HTERT RPE-1 (cell line): ENCODE measurements around the gene NADK2.

Source experiments
- in situ Hi-C: fragments of 300-500 bp; cut with MboI; formaldehyde crosslinking; loops from 4 replicates; pipeline ENCODE4 v1.14.3; 2020; ENCODE audit warnings: low sequenced_read_pairs

The NADK2 gene

DNA sequence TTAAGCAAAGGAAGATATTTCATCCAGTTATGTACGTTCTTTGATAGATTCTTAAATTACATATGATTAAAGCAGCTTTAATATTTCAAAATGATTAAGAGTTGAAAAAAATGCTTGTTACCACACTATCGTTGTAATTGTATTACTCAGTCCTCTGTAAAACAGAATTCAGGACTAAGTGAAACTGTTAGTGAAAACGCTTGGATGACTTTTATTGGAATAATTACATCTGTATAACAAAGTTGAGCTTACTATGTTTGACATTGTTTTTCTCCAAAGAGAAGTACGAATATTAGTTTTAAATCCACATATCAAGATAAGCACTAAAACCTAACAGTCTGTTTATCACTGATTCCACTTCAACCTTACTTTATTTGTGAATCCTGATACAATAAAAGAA is 8.7 kb upstream of the NADK2 start:
- in situ Hi-C loops, result no loop called here

DNA sequence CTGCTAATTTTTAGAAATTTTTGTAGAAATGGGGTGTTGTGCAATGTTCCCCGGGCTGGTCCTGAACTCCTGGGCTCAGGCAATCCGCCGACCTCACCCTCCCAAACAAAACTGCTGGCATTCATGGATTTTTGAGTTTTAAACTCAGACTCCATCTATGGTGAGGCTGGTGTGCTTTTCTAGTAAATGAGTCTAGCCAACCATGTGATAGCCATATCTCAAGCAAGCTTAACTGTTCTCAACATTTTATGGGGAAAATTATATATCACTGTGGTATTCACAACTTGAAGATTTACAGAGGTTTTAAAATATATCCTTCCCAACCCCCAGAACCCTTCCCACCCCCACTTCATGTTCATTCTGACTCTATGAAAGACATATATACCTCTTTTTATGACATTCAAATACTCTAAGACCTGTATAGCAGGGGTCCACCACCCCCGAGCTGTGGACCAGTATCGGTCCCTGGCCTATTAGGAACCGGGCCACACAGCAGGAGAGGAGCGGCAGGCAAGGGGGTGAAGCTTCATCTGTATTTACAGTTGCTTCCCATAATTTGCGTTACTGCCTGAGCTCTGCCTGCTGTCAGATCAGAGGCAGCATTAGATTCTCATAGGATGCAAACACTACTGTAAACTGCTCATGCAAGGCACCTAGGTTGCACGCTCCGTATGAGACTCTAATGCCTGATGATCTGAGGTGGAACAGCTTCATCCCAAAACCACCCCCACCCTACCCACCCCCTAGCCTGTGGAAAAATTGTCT is 4.5 kb upstream of the NADK2 start:
- in situ Hi-C loops, result no loop called here

DNA sequence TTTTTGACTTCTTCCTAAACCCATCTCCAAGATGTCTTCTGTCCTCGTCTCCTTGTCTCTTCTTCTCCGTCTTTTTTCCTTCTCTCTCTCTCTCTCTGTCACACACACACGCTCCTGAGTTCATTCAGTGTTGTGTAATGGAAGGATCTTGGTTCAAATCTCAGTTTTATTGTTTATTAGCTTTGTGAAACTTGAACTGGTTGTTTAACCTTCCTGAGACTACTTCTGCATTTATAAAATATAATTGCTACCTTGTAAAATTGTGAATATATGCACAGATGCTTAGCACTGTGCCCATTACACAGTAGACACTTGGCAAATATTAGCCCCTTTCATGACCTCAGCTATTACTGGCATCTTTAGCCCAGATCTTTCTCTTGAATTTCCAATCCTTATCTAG is 2.4 kb upstream of the NADK2 start:
- in situ Hi-C loops, result no loop called here

DNA sequence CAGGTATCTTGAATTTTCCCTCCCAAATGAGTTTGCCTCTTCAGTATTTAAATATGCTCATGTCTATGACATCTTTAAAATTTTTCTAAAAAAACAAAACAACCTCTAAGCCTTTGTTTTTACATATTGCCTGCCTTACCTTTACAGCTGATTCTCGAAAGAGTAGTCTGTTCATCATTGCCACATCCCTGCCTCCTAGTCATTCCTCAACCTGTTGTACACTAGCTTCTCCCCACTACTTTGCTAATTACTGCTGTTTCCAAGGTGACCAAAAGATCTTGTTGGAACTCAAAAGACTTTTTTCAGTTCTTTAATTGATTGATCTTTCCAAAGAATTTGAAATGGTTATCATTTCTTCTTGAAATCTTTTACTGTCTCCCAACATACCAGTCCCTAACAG is 1.9 kb upstream of the NADK2 start:
- in situ Hi-C loops, result no loop called here

DNA sequence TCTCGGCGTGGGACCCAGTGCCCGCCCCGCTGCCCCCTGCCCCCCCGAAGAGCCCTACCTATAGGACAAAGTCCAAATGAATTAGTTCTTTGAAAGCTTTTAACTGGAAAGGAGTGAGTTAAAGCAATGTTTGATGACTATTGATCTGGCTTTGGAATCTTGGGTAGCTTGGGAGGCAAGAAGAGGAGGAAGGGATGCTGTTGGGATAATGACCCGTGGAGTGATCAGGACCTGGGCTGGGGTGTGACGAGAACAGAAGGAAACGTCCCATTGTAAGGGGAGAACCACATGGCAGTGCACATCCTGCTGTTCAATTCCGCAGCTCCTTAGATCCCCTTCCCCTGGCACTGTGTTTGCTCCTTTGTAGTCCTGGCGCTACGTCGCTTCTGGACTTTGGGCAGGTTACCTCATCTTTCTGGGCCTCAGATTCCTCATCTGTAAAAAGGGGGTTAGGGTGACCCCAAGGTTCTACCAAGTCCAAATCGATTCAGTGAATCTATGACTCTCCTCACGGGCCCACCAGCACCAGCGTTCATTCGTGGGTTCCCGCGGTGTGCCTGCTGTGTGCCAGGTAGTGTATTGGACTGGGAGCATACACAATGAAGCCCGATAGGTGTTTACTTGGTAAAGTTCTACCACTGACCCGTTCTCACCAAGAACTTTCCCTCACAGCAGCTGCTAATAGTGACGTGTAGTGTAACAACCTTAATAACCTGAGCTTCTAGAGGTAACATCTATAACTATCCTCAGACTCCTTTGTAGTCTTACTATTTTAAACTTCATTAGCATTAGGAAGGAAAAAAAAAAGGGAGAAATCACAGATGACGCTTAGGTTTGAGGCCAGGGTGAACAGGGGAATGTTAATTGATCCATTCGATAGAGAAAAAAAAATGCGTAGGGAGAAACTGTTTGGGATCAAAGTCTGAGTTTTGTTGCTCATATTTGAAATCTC is 1.1 kb upstream of the NADK2 start:
- in situ Hi-C loops, result no loop called here

DNA sequence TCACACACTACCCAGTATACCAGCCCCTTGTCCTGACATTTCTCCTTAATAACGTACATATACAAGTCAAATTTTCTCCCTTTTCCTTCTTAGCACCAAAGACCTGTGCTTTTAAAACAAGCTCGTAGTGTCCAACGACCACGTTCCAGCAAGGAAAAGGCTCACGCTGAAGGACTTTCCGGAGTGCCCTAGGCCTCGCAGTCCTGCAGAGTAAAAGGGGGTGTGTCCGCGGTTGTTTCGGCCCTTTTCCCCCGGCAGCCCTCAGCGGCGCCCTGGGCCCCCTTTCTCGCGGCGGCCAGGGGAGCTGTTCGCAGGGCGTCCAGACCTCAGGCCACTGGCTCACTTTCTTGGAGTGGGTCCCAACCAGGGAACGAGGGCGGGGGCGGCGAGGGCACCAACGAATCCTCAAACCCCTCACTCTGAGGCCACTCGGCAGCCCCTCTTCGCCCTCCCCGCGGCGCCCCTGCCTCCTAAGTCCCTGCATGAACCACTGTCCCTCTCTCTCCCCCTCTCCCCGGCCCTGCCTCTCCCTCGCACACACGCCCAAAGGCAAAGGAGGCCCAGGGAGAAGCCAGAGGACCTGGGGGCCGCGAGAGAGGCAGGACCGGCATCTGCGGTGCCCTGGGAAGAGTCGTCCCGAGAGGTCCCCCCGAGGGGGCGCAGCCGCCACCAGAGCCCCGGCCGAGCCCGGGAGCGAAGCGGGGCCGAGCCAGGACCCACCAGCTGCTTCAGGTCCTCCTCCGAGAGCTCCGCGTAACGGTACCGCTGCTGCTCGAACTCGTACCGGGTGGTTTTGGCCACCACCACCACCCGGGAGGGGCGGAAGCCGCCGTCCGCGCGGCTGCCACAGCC is 720 bp downstream of the NADK2 start:
- in situ Hi-C loops, result no loop called here

DNA sequence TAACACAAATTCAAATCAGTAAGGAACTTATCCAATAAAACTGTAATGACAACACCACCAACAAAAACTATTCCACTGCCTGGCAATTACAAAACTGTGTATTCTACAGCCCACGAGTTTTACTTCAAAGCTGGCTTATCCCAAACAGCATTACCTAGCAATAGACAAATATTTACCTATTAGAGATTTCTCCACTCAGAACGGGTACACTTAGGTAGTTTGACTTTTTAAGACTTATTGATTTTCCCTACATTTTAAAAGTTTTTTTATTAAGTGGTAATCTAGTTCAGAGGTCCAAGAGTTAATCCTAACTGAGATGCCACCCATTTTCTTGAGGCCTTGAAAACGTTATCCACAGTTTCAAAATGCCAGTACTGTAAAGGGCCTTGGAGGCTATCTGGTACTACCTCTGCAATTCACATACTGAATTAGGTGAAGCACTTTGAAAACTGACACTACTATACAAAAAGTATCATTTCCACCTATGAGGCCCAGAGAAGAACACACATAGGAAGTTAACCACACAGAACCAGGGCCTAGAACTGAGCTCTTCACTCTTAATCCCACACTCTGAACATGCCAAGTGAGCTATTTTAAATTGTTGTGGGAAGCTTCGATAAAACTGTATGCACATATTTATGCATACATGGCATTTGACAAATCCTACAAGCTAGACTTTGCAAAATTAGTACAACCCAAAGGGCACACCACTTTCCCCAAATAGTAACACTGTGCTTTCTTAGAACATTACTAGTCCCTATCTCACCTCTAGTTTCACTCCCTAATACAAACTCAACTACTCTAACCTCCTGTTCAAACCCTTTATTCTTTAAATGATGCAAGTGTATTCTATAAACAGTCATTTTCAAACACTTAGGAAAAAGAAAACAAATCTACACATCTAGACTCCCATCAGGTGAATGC is 2.1 kb downstream of the NADK2 start:
- in situ Hi-C loops, result no loop called here

DNA sequence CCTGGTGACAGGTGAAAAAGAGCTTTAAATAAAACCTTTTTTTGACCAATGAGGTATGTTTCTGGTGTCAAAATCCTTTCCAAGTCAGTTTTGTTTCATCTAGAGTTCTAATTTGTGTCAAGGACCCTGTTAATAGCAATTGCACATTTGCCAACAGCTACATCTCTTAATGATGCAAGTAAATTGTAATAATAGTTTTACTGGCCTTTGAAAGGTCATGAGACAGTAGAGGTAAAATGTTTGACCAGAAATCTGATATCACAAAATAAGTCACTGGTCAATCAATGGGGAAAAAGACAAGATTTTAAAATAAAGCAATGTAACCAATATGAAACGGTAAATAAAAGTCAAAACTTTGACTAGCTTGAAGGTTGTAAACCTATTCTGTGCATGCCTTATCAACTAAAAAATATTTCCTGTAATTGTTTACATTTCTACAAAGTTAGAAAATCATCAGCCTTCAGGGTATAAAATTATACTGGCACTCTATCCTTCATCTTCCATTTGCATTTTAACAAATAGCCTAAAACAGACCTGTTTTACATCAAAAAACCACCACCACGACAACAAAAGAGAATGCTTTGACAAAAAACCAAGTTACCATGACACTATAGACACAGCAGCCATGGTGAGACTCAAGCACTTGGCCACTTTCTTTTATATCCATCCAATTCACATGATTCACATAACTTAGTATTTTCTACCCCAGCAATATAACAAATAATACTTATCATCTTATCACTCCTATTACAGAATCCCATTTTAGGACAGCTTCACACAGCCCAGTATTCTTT is 3.0 kb downstream of the NADK2 start:
- in situ Hi-C loops, result no loop called here

DNA sequence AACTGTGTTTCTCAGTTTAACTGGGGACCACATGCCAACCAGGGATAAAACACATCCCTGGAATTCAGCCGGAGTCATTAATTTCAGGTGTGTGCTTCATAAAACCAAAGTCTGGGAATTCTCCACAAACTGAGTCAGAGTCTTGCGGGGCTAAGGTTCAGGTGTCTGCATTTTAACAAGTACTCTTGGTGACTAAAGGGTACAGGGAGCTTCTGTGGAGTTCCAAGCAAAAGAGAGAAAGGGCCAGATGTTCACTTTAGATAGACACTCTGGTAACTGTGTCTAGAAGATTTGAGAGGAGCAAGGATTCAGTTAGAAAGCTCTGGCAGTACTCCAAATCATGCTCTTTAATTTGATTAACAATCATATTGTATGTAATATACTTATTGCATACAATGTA is 4.0 kb downstream of the NADK2 start:
- in situ Hi-C loops, result no loop called here

DNA sequence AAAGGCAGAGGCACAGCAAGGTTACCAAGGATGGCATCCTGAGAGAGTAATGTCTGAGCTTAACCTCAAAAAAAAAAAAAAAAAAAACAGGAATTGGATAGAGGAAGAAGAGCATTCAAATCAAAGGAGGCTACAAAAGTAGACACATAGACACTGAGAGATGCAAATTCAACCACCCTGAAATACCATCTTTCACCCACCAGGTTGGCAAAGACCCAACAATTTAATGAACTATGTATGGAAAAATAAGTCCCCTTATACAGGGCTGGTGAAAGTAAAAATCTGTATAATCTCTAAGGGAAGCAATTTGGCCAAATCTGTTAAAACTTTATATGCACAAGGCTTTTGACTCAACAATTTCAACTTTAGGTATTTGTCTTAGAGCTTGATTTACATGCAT is 4.9 kb downstream of the NADK2 start:
- in situ Hi-C loops, result no loop called here

DNA sequence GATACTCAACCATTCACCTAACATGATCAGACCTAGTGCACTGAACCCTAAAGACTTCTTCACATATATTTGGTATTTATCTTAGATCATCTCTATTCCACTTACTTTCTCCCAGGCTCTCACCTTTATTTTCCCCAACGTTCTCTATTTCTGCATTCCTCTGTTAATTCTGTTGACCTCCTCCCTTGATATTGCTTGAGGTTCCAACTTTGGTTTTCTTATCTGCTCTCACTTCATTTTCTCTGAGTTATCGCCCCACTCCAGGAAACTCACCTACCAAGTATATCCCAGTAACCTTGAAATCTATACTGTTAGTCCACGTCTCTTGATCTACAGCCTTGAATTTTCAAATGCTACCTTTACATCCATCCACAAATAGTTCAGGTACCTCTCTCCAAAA is 9.2 kb downstream of the NADK2 start:
- in situ Hi-C loops, result no loop called here

DNA sequence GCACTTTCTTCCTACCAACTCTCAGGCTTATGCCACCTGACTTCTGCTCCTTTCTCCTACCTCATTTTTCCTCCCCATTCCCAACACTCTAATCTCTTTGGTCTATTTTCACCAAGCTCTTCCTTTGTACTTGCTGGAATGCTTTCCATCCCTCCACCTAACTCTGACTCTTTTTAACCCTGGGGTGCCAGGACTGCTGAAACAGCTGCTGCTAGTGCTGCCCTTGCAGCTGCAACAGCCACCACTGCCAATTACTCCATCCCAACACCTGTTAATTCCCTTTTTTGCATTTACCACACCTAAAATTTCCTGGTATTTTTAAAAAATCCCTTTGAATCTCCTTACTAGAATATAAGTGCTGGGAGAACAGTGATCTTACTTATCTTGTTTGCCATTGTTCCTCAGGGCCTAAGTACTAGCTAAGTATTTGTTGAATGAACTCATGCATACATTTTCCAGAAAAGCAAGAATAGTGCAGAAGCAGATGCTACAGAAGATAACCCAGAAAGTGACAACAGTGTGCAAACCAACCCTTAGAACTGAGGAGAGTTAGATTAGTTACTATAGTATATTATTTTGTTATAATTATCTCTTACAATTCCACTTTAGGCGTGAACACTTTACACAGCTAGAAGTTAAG is 11.5 kb downstream of the NADK2 start:
- in situ Hi-C loops, result no loop called here

DNA sequence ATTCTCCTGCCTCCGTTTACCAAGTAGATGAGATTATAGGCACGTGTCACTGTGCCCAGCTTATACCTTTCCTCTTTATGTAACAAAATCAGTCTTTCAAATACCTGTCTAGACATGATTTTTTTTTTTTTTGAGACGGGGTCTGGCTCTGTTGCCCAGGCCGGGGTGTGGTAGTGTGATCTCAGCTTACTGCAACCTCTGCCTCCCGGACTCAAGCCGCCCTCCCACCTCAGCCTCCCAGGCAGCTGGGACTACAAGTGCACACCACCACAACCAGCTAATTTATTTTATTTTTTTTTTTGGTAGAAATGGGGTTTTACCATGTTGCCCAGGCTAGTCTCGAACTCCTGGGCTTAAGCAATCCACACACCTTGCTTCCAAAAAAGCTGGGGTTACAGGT is 13.2 kb downstream of the NADK2 start:
- in situ Hi-C loops, result no loop called here

DNA sequence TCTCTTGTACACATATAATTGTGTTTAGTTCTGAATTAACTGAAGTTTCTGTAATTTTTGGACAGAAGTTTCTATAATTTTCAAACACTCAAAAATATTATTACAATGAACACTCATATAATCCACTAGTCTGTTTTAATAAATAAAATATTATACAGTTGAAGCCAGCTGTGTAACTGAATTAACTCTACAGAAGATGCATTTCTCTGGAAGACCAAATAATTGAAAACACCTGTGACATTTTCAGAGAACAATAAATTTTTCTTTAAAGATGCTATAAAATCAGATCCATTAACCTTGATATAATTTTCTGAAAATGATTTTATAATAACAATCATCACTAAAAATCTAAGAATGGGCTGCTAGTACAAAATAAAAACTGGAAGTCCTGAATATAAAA is 14.7 kb downstream of the NADK2 start:
- in situ Hi-C loops, result no loop called here

DNA sequence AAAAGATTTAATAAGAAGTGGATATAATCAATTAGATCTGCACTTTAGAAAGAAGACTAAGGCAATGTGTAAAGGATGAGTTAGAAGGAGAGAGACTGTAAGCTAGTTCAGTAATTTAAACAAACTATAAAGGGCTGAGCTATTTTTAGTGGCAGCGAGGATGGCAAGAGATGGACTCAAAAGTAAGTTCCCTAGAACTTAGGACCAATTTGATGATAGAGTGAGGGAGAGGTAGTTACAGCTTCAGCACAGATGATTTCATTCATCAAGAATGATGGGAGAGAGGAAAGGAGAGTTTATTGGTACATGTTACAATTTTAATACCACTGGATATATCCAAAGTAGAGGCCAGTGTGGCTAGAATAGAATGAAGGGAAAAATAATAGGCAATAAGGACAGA is 19.1 kb downstream of the NADK2 start:
- in situ Hi-C loops, result no loop called here

DNA sequence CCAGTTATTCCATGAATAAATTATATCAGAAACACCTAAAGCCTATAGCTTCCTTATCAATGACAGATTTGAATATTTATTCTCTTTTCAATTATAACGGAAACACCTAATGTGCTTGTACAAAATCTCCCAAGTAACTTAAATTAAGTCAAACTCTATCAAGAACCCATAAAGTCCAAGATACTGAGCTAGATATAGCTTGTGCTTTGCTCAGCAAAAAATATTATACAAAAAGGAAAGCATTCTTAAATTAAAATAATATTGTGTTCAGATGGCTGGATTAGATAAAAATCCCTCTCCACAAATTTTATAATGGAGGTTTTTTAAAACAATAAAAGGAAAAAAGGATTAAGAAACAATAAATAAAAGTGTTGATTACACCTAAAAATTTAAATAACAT is 23.7 kb downstream of the NADK2 start:
- in situ Hi-C loops, result no loop called here

DNA sequence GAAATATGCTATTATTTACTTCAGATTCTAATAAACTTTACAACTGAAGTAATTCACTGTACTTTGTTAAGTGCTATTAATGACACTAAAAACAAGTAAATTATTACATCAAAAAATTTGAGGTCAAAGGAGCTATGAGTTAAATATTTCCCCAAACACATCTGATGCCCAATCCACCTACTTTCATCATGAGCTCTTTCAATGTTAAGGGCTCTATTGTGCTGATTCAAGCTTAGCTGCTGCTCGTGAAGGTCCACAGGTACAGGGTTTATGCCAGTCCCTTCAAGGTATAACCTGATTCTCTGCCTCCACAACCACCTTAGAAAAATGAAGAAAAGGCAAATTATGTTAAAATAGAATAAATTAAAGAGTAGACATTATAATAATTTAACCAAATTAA is 24.2 kb downstream of the NADK2 start:
- in situ Hi-C loops, result no loop called here

DNA sequence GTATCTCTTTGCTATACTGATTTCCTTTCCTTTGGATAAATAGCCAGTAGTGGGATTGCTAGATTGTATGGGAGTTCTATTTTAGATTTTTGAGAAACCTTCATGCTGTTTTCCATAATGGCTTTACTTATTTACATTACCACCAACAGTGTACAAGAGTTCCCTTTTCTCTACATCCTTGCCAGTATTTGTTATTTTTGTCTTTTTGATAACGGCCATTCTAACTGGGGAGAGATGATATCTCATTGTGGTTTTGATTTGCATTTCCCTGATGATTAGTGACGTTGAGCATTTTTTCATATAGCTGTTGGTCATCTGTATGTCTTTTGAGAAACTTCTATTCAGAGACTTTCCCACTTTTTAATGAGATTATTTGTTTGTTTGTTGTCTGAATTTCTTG is 25.8 kb downstream of the NADK2 start:
- in situ Hi-C loops, result no loop called here

DNA sequence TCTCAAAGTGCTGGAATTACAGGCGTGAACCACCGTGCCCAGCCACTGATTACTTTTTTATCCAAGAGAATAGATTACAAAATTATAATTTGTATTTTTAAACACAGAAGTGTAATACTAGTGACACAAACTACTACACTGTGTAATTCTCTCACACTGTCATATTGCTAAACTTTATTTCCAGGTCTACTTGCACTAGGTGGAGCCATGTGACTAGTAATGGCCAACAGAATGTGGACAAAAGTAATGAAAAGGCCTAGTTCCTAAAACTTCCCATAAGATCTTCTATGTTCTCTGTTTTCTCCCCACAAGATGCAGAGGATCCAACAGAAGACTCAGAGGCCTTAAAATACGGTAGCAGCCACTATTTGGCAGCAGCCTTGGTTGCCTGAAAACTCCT is 27.3 kb downstream of the NADK2 start:
- in situ Hi-C loops, result no loop called here
